Uterus (tissue), 2 donors: Measurements from ENCODE around the gene SSH2.

ENCODE experiments used
- CTCF ChIP-seq, 4 experiments: fragments of 200-600 bp in 2 of 4; fragments of 450-650 bp in 2 of 4; sonication (generic) in 2 of 4; IDR thresholded peaks; one replicate each; pipeline ENCODE4 v1.5.1; 2016 to 2019; ENCODE audit warnings: antibody characterized with exemption in 4 of 4, mild to moderate bottlenecking in 2 of 4, moderate library complexity in 1 of 4
- POLR2A ChIP-seq, 2 donors: fragments of 450-650 bp; IDR thresholded peaks; one replicate each; pipeline ENCODE4 v1.6.1; 2016; ENCODE audit warnings: antibody characterized with exemption in 2 of 2, mild to moderate bottlenecking in 1 of 2, moderate library complexity in 1 of 2

DNA sequence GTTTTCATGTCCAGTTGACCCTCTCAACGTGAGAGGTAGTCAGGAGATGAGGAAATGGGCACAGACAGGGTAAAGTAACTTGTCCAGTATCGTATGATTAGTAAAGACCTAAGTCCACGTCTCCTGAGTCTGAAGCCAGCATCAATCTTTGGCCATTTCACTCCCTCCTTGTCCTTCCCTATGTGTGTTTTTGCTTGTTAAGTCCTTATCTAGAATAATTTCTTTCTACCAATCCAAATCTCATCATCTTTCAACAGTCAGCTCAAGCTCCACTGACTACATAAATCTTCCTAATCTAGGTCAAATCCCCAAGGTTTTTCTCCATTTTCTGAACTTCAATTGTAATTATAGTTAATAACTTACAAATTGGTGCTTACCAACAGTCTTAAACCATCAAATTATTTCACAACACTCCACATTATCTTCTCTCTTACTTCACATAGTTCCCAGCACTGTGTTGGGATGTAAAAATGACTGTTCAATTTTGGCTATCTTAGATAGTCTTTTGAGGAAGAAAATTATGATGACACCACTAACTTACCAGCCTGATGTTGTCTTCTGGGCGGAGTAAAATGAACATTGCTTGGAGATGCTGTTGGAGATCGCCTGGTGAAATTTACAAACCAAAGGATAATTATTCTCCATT lies 235.0 kb downstream of the SSH2 start:
- TF ChIP-seq CTCF (IDR thresholded peaks at IDR 0.05) (no peak), POLR2A (IDR thresholded peaks at IDR 0.05) (no peak)
